DMS114 treated with DMSO at 0.1 percent for 48 hours (cell line): Measurements from ENCODE around the gene GRID2.

Source experiments
- DNase-seq: peaks from one replicate; lab custom pipeline; 2025; ENCODE audit not compliant: unreplicated experiment; lab: John Stamatoyannopoulos, UW

GRID2 gene

DNA sequence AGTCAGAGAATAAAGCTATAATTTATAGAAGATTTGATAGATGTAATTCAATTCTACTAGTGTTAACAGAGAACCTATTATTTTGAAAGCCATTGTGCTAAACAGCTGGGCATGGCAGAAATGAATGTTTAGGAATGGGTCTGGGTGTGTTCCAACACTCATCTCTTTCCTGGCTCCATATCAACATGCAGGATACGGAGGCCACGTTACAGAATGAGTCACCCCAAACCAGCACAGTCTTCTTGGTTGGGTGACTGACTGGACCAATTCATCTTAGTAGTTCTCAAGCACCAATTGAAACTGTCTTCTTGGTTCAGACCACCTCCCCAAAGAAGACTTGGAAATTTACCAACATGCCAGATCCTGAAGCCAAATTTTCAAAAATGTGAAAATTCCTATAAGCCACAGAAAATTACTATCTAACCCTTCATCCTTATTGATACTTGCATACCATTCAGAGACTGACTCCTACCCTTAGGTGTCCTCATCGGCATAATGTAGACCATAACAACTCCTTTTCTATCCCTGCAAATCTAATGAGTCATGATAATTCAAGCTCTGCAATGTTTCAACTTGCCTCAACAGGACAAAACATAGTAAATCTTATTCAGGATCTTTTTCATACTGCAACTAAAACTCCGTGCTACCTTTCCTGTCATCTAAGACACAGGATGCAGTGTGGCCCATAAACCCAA, 1472.8 kb downstream of the GRID2 start:
- no peak for DNase-seq

DNA sequence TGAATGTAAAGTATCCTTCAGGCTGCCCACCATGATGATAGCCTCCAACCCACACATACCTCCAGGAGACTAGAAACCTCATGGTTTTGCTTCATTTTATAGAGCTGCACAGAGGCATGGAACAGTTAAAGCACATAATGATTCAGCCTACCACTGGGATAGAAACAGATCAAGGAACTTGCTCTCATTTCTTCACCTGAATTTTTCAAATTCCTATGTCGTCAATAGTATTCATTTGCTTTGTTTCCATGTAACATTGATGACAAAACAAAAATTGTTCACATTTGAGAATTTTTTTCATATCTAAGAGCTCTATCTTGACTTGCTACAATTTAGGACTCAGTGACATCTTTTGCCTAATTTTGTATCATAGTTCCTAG, 1473.3 kb downstream of the GRID2 start:
- no peak for DNase-seq

- DNase-seq, result no peak
Observed at GRCh38 chr4:93779228-93779627, 1475.5 kb downstream of the GRID2 start.

DNA sequence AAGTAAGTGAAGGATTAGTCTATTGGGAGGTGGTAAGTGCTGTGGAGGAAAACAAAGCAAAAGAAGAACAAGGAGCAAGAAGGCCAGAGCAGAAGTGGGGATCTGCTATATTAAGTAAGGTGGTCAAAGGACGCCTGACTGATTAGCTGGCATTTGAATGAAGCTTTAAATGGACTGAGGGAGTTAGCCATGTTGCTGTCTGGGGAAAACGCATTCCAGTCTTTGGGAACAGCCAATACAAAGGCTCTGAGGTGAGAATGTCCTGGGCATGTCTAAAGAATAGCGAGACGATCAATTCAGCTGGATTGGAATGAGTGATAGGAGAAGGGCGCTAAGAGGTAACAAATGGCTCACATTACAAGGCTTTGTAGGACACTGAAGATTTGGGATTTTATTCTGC, 1476.3 kb downstream of the GRID2 start:
- DNase-seq, result no peak

GRCh38 chr4:93781198-93781597, 1477.4 kb downstream of the GRID2 start:
- DNase-seq, result no peak

DNA sequence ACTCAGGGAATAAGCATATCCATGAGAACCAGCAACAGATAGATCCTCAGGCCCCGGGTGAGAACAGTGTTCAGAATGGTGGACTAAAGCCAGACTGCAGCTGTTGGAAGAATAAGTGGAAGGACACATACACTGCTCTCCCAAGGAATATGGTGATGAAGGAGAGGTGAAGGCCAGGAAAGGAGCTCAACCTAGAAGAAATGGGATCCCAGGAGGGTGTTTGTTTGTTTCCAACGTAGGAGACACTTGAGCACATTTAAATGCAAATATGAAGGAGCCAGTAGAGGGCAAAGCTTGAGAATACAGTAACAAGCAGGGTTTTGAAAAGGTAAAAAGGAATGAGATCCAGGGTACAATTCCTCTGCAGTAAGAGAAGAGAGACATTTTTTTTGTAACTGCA, 1482.4 kb downstream of the GRID2 start:
- DNase-seq, result no peak

DNA sequence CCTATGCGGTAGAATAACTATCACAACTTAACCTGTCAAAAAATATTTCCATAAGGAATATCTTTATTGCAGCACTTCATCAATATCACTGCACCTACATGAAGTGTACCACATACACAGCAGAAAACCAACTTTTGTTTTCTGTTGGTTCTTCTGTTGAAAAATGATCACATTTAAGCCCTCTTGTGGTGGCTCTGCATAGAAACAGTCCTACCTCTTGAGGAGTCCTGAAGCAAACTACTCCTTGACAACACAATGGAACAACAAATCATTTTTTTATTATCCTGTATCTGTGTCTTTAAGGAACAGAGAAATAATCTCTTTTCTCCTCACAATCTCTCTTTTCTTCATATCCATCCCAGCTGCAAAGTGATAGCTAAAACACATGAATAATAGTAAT, 1484.9 kb downstream of the GRID2 start:
- no peak for DNase-seq

DNA sequence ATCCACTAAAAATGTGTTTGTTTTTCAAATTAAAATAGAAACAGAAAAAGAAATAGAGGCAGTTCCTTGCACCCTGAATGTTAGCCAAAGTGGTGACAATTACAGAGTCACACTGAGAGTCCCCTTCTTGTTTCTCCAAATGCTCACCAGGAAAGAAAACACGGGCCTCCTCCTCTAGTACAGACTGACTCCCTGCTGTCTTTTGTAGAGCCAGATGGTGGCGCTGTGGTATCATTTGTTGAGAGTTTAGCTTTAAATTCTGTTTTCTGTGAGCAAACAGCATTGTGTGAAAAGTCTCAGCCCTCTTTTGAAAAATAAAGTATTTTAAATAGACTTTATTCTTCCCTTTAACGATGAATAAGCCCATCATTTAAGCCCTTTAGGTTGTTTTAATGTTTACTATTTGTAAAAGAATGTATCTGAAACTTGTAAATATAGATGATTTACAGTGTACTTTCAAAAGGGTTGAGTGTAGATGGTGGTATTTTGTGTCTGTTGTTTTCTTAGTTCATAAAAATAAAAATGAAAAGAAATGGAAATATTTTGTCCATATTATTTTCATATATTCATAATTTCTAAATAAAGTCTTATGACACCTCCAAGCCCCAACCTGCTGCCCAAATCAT, 1487.9 kb downstream of the GRID2 start:
- peak; percentile 10 for DNase-seq

GRCh38 chr4:93802045-93802444, 1498.3 kb downstream of the GRID2 start:
- no peak for DNase-seq

DNA sequence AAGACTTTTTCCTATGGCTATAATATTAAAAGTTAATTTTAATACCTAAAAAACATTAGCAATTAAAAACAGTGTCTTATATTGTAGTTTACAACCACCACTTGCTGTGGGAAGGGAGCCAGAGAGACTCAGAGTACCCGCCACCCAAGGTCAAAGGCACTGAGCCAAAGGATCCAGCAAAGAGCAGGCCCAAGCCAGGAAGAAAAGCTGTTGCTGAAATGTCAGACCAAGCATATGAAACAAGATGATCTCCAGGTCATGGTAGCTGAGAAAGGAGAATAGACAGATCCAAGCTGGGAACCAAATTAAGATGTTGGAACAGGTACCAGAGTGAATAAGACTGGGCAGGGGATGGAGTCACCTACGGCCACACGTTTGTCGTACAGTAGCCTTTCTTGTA, 1506.0 kb downstream of the GRID2 start:
- no peak for DNase-seq

GRCh38 chr4:93810340-93810992, 1506.7 kb downstream of the GRID2 start:
- no peak for DNase-seq

- DNase-seq, result no peak
Observed at GRCh38 chr4:93813092-93813491, 1509.3 kb downstream of the GRID2 start.

DNA sequence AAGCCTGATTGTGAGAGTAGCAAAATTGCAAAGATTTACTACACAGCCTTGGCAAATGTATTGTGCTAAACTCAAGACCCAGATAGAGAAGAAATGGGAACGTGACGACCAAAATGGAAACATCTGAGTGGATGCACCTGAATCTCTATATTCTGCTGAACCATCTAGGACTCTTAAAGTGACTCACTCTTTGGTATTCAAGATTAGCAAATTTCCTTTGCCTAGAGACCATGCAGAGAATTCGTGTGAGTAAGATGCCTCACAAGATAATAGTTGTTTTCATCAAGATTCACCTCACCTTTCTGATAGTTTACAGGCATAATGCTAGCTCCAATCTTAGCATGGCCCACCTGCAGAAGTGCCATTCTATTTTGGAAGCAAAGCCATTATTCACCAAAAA, 1510.4 kb downstream of the GRID2 start:
- no peak for DNase-seq

DNA sequence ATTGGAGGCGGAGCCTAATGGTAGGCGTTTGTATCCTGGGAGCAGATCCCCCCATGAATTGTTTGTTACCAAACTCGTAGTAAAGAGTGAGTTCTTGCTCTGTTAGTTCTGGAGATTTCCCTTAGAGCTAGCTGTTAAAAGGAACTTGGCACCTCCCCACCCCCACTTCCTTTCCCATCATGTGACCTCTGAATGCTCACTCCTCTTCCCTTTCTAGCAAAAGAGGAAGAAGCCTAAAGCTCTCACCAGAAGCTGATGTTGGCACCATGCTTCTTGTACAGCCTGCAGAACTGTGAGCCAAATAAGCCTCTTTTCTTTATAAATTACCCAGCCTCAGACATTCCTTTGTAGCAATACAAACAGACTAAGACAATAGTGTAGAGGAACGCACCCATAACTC, 1511.0 kb downstream of the GRID2 start:
- DNase-seq, result no peak
